HG02885 (cell line): ENCODE results near the gene MYH11.

Source experiments
- ATAC-seq: cut with Tn5 transposase; IDR thresholded peaks from one replicate; pipeline ENCODE4 v1.9.1; 2021; ENCODE audit warnings: mild to moderate bottlenecking; ENCODE audit not compliant: unreplicated experiment, poor library complexity

The MYH11 gene

GRCh38 chr16:15856901-15857698 lies at the start of gene MYH11:
MYH11 (minus strand) TSS chr16:15857028; CDS start chr16:15838252, 18,776 bp downstream.
- no peak for ATAC-seq

GRCh38 chr16:15906439-15906838 lies 49.6 kb upstream of the MYH11 start:
- ATAC-seq = no peak

GRCh38 chr16:15903960-15904359 lies 47.1 kb upstream of the MYH11 start:
- no peak for ATAC-seq

GRCh38 chr16:15900901-15901500 lies 44.2 kb upstream of the MYH11 start:
- ATAC-seq = no peak

- ATAC-seq = no peak
These were observed 43.5 kb upstream of the MYH11 start for GRCh38 chr16:15900357-15900756.

GRCh38 chr16:15899538-15900100 lies 42.8 kb upstream of the MYH11 start:
- ATAC-seq = no peak

- no peak for ATAC-seq
These were observed 41.8 kb upstream of the MYH11 start for GRCh38 chr16:15898654-15899053.

GRCh38 chr16:15897834-15898254 lies 41.0 kb upstream of the MYH11 start:
- peak; percentile 50 for ATAC-seq

GRCh38 chr16:15897121-15897780 lies 40.4 kb upstream of the MYH11 start:
- ATAC-seq = no peak

- ATAC-seq = no peak
These were observed 37.9 kb upstream of the MYH11 start for GRCh38 chr16:15894571-15895374.

GRCh38 chr16:15891508-15891907 lies 34.7 kb upstream of the MYH11 start:
- ATAC-seq = no peak

GRCh38 chr16:15888072-15888976 lies 31.5 kb upstream of the MYH11 start, which contains the start of gene CEP20:
CEP20 (minus strand) TSS chr16:15888603; CDS start chr16:15888585, 18 bp downstream.
- ATAC-seq = peak; percentile 97

- no peak for ATAC-seq
These were observed 30.5 kb upstream of the MYH11 start for GRCh38 chr16:15887283-15887682.

- no peak for ATAC-seq
These were observed 29.2 kb upstream of the MYH11 start for GRCh38 chr16:15886078-15886477.

GRCh38 chr16:15885560-15886001 lies 28.8 kb upstream of the MYH11 start:
- no peak for ATAC-seq

GRCh38 chr16:15882563-15882962 lies 25.7 kb upstream of the MYH11 start:
- ATAC-seq = no peak

GRCh38 chr16:15881794-15882379 lies 25.1 kb upstream of the MYH11 start:
- no peak for ATAC-seq

GRCh38 chr16:15880434-15881308 lies 23.8 kb upstream of the MYH11 start:
- ATAC-seq = no peak
